Osteocyte (in vitro differentiated cells): ENCODE data around the gene REEP2. TPM values are rescaled to one million over a fixed set of nuclear protein-coding genes. Genes with fewer than 3 reads are reported as not detected.
A peak's percentile ranks its signal among the peaks of the same experiment; 100 is the strongest.

Experiments
- DNase-seq: peaks from one replicate; pipeline ENCODE4 v3.0.0; 2021; ENCODE audit warnings: mixed read lengths; ENCODE audit not compliant: unreplicated experiment; ENCODE audit errors: extremely low spot score
- H3K27ac Mint-ChIP-seq: one replicate; pipeline ENCODE4 v1.8.0; 2021; ENCODE audit warnings: mild to moderate bottlenecking, mixed read lengths; ENCODE audit not compliant: unreplicated experiment
- H3K27me3 Mint-ChIP-seq: one replicate; pipeline ENCODE4 v1.8.0; 2021; ENCODE audit warnings: mixed read lengths; ENCODE audit not compliant: unreplicated experiment
- H3K36me3 Mint-ChIP-seq: one replicate; pipeline ENCODE4 v1.8.0; 2021; ENCODE audit warnings: mixed read lengths; ENCODE audit not compliant: unreplicated experiment
- H3K4me1 Mint-ChIP-seq: one replicate; pipeline ENCODE4 v1.8.0; 2021; ENCODE audit warnings: mixed read lengths; ENCODE audit not compliant: unreplicated experiment
- H3K4me3 Mint-ChIP-seq: one replicate; pipeline ENCODE4 v1.8.0; 2021; ENCODE audit warnings: mild to moderate bottlenecking, moderate library complexity, mixed read lengths; ENCODE audit not compliant: unreplicated experiment
- H3K9me3 Mint-ChIP-seq: one replicate; pipeline ENCODE4 v1.8.0; 2021; ENCODE audit warnings: mixed read lengths; ENCODE audit not compliant: unreplicated experiment
- CTCF ChIP-seq: fragments of 200-600 bp; sonication (generic); IDR thresholded peaks from 2 replicates; pipeline ENCODE4 v1.5.0; 2021; ENCODE audit warnings: antibody characterized with exemption, mild to moderate bottlenecking, moderate library complexity
- total RNA-seq: library from RNA; stranded (reverse); gene quantifications from 2 replicates; pipeline ENCODE4 v1.2.1, GENCODE V29; 2021

Gene REEP2
- total RNA-seq, 1 donor from 2014 or later = 18.3 TPM

- peak; percentile 96 for DNase-seq
- Mint-ChIP-seq H3K27me3 (peaks cover 25% of the 10 kb centered on the region), H3K27ac (peak overlapping the region; percentile 63), H3K36me3 (no peaks in the 10 kb centered on the region), H3K9me3 (no peaks in the 10 kb centered on the region), H3K4me3 (peak overlapping the region; percentile 76), H3K4me1 (peaks cover 11% of the 10 kb centered on the region)
- no peak for TF ChIP-seq CTCF
These were observed 53.1 kb downstream of the REEP2 start for GRCh38 chr5:138491669-138492559.

- Mint-ChIP-seq H3K4me1 (peaks cover 11% of the 10 kb centered on the region), H3K9me3 (no peaks in the 10 kb centered on the region), H3K27me3 (peaks cover 25% of the 10 kb centered on the region), H3K4me3 (peak overlapping the region; percentile 76), H3K27ac (peak overlapping the region; percentile 63), H3K36me3 (no peaks in the 10 kb centered on the region)
- no peak for DNase-seq
- no peak for TF ChIP-seq CTCF
These were observed 53.7 kb downstream of the REEP2 start for GRCh38 chr5:138492560-138493045.

- H3K27me3 Mint-ChIP-seq = peaks cover 10% of the 10 kb centered on the region
- no peaks in the 10 kb centered on the region for H3K9me3 Mint-ChIP-seq
- no peak for TF ChIP-seq CTCF
- H3K36me3 Mint-ChIP-seq = no peaks in the 10 kb centered on the region
- H3K4me1 Mint-ChIP-seq = peaks cover 11% of the 10 kb centered on the region
- no peak overlapping the region for H3K27ac Mint-ChIP-seq
- H3K4me3 Mint-ChIP-seq = no peak overlapping the region
- no peak for DNase-seq
These were observed 56.5 kb downstream of the REEP2 start for GRCh38 chr5:138495351-138495750.

Other genes starting within 250 kb of the REEP2 start
- gene CDC23, start 225.7 kb upstream of the REEP2 start, total RNA-seq = 36.7 and 37.6 TPM in 2 replicates
- gene GFRA3, start 164.4 kb upstream of the REEP2 start, total RNA-seq = 0.18 TPM in 1 of 2 replicates, not detected in the other
- 1.9 and 2.2 TPM in 2 replicates for gene CDC25C, start 107.3 kb upstream of the REEP2 start, total RNA-seq
- 45.6 and 45.7 TPM in 2 replicates for gene FAM53C, start 100.8 kb upstream of the REEP2 start, total RNA-seq
- 65.2 and 67.4 TPM in 2 replicates for gene KDM3B, start 86.4 kb upstream of the REEP2 start, total RNA-seq
- 219 and 415 TPM in 2 replicates for gene EGR1, start 26.4 kb downstream of the REEP2 start, total RNA-seq
- 84.2 and 88.3 TPM in 2 replicates for gene ETF1, start 104.2 kb downstream of the REEP2 start, total RNA-seq
- gene HSPA9, start 136.3 kb downstream of the REEP2 start, total RNA-seq = 197 and 211 TPM in 2 replicates